ENCODE results near the gene BTBD18.

BTBD18 gene

DNA sequence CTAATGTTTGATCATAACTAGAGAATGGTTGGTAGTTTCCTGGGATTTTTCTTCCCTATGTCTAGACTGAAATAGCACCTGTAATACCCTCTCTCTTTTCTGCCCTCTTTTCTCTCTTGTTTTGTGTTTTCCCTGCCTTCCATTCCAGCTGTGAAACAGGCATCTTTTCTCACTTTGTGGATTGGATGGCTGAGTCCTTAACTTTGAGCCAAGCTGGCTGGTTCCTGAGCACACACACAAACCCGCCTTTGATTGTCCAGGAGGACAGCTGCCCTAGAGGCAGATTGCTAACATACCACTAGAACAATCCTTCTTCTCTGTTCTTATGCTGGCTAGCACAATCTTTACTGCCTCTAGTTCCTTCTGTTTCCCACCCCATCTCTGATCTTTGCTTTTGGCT lies 27.7 kb upstream of the BTBD18 start:
- no peak for DNase-seq (ENCODE audit: extremely low spot score)
- no peak for TF ChIP-seq ELF4 (IDR thresholded peaks at IDR 0.05)
- TF ChIP-seq SP1 (IDR thresholded peaks at IDR 0.05), result no peak
- POLR2A ChIA-PET, result interaction anchor here (1.0 to 5.0 kb wide), 3 partner anchors 17 to 113 kb away, joined by 3 to 28 read pairs (median 8); partner anchors contain the start of genes CTNND1 and SELENOH
- CTCF ChIA-PET, result interaction anchor here (1.6 kb wide), 1 partner anchor 21 kb away, joined by 6 read pairs; no protein-coding TSS in a partner anchor

DNA sequence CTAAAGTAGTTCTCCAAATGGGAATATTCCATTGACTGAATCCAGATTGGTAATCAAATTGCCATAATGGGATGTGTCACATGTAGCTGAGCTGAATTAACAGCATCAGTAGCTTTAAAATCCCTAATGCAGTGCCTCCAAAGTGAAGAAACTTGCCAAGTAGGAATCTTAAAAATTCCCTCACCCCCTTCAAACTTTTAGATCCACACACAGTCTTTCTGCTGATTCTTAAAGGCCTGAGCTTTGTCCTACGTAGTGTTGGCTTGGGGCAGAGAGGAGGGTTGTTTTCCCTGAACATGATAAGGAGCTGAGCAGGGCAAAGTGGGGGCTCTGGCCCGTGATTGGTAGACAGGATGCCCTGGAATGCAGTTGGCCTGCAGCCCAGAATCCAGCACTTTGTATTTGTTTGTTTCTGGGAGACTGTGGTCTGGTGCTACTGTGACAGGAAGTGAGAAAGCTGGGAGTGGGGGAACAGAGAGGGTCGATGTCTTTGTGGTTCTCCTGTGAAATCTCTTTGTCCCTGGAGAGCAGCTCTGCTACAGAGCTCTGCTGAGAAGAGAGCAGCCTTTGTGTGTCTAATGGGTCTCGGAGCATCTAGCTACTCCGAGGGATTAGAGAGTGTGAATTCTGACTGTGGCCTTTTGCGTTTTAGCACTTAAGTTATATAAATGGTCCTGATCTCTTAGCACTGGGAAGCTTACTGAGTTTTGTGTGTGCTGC lies 26.9 kb upstream of the BTBD18 start:
- DNase-seq (ENCODE audit: extremely low spot score), result peak; percentile 72
- CTCF ChIA-PET, result interaction anchor here (0.8 to 1.0 kb wide), 3 partner anchors 14 to 203 kb away, joined by 5 to 7 read pairs (median 7); no protein-coding TSS in a partner anchor

DNA sequence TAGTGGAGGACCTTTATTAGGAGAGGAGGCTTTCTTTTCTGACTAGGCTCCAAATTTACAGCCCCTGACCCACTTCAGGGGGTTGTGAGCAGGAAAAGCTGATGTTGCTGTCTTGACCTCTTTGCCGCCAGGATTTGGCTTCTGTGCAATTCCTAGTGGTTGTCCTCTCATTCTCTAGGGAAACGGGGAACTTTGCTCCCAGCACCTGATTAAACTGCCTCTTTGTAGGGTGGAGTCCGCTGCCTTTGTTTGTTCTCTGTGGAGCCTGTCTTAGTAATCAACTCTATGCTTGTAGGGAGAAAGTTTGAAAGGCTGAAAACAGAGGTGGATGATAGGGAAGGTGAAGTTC lies 26.3 kb upstream of the BTBD18 start:
- DNase-seq (ENCODE audit: extremely low spot score), result no peak
- CTCF ChIA-PET, result interaction anchor here (0.8 to 1.0 kb wide), 2 partner anchors 13 to 203 kb away, joined by 5 to 7 read pairs; no protein-coding TSS in a partner anchor
- TF ChIP-seq HDGF (IDR thresholded peaks at IDR 0.05; ENCODE audit: borderline replicate concordance) (no peak), ZNF384 (IDR thresholded peaks at IDR 0.05) (no peak), FOXK2 (IDR thresholded peaks at IDR 0.05) (no peak), NFRKB (IDR thresholded peaks at IDR 0.05) (no peak), TARDBP (IDR thresholded peaks at IDR 0.05) (no peak), FOXM1 (IDR thresholded peaks at IDR 0.05; ENCODE audit: borderline replicate concordance) (no peak), CTBP1 (IDR thresholded peaks at IDR 0.05; ENCODE audit: borderline replicate concordance) (no peak), FOXA1 (IDR thresholded peaks at IDR 0.05) (no peak), ELF4 (IDR thresholded peaks at IDR 0.05) (no peak), L3MBTL2 (conservative IDR thresholded peaks at IDR 0.05) (no peak)
- TF ChIP-seq, protein P1, sequence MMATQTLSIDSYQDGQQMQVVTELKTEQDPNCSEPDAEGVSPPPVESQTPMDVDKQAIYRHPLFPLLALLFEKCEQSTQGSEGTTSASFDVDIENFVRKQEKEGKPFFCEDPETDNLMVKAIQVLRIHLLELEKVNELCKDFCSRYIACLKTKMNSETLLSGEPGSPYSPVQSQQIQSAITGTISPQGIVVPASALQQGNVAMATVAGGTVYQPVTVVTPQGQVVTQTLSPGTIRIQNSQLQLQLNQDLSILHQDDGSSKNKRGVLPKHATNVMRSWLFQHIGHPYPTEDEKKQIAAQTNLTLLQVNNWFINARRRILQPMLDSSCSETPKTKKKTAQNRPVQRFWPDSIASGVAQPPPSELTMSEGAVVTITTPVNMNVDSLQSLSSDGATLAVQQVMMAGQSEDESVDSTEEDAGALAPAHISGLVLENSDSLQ (IDR thresholded peaks at IDR 0.05), result no peak

More for the DNA sequence above, 26.9 kb upstream of the BTBD18 start:
- no peak for TF ChIP-seq ARNT (IDR thresholded peaks at IDR 0.05)
- TF ChIP-seq ELF4 (IDR thresholded peaks at IDR 0.05), result no peak
- TF ChIP-seq LEF1 (IDR thresholded peaks at IDR 0.05; ENCODE audit: borderline replicate concordance), result no peak
- no peak for TF ChIP-seq SP1 (IDR thresholded peaks at IDR 0.05)
- TF ChIP-seq BHLHE40 (IDR thresholded peaks at IDR 0.05; ENCODE audit: borderline replicate concordance), result no peak
- no peak for TF ChIP-seq CTBP1 (IDR thresholded peaks at IDR 0.05; ENCODE audit: borderline replicate concordance)
- no peak for TF ChIP-seq TARDBP (IDR thresholded peaks at IDR 0.05)
- TF ChIP-seq FOXM1 (IDR thresholded peaks at IDR 0.05; ENCODE audit: borderline replicate concordance), result no peak
- TF ChIP-seq FOXA1 (IDR thresholded peaks at IDR 0.05), result no peak
- TF ChIP-seq SUZ12 (IDR thresholded peaks at IDR 0.05), result no peak
- no peak for TF ChIP-seq ZNF384 (IDR thresholded peaks at IDR 0.05)
- TF ChIP-seq L3MBTL2 (conservative IDR thresholded peaks at IDR 0.05), result no peak
- POLR2A ChIA-PET, result interaction anchor here (1.0 to 5.0 kb wide), 5 partner anchors 14 to 112 kb away, joined by 3 to 28 read pairs (median 4); partner anchors contain the start of genes CTNND1 and SELENOH

DNA sequence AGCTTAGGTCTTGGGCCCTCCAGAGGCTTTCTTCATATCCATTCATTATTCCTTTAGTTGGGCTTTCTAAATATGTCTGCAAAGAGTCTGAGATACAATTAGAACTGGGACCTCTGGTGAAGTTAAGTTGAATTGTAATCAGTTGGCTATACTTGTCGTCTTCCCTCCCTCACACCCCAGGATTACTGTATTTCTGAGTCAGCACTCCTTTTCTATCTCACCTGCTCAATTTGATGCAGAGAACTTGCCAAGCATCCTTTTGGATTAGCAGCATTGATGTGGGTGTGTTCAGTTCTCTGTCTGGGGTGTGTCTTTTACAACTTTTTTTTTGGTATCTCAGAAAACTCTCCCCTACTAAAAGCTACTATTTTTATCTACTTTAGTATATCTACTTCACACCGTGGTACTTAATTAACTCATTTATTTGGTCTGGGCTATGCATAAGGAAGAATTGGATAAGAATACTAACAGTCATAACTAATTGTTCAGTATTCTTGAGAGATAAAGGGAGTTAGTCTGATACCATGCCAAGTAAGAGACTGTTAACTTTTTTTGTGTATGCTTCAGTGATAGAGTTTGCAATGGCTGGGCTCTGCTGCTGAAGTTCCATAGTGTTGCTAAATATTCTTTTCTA lies 25.1 kb upstream of the BTBD18 start:
- DNase-seq (ENCODE audit: extremely low spot score), result no peak
- TF ChIP-seq L3MBTL2 (conservative IDR thresholded peaks at IDR 0.05) (no peak), ELF4 (IDR thresholded peaks at IDR 0.05) (no peak), LEF1 (IDR thresholded peaks at IDR 0.05; ENCODE audit: borderline replicate concordance) (no peak), SP1 (IDR thresholded peaks at IDR 0.05) (no peak), FOXM1 (IDR thresholded peaks at IDR 0.05; ENCODE audit: borderline replicate concordance) (no peak), HDGF (IDR thresholded peaks at IDR 0.05; ENCODE audit: borderline replicate concordance) (no peak), ARNT (IDR thresholded peaks at IDR 0.05) (no peak), FOXA1 (IDR thresholded peaks at IDR 0.05) (no peak), CTBP1 (IDR thresholded peaks at IDR 0.05; ENCODE audit: borderline replicate concordance) (no peak), BHLHE40 (IDR thresholded peaks at IDR 0.05; ENCODE audit: borderline replicate concordance) (no peak), ZNF384 (IDR thresholded peaks at IDR 0.05) (no peak), TARDBP (IDR thresholded peaks at IDR 0.05) (no peak), SUZ12 (IDR thresholded peaks at IDR 0.05) (no peak), NFRKB (IDR thresholded peaks at IDR 0.05) (no peak), FOXK2 (IDR thresholded peaks at IDR 0.05) (no peak)
- TF ChIP-seq, protein P1 (IDR thresholded peaks at IDR 0.05), result no peak
- ChIA-PET CTCF (interaction anchor here (2.3 kb wide), 1 partner anchor 24 kb away, joined by 10 read pairs; no protein-coding TSS in a partner anchor), POLR2A (interaction anchor here (5.0 kb wide), 1 partner anchor 15 kb away, joined by 28 read pairs; the partner anchor contains the start of gene CTNND1)

More for the DNA sequence above, 26.3 kb upstream of the BTBD18 start:
- POLR2A ChIA-PET, result interaction anchor here (1.5 to 5.0 kb wide), 4 partner anchors 13 to 36 kb away, joined by 4 to 28 read pairs (median 6); partner anchors contain the start of genes CTNND1 and SELENOH

DNA sequence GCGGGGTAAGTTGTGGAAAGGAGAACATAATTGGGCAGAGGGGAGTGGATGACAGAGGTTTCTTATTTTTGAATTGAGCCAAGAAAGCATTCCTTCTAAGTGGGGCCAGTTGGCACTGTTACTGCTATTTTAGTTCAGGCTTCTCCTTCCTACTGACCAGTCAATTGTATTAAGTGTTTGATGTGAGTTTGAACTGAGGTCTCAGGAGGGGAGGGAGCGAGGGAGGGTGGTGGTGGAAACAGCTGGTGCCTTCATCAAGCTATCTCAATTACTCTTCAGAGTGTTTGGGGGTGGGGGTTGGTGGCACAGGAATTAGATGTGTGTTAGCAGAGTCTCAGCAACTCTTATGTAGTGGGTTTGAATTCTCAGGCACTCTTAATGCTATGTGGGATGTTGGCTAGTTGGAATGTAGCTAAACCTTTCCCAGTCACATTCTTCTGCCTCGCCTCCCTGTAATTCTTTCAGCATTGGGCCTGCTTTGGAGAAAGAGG lies 24.5 kb upstream of the BTBD18 start:
- ChIA-PET CTCF (interaction anchor here (2.3 kb wide), 1 partner anchor 24 kb away, joined by 10 read pairs; no protein-coding TSS in a partner anchor), POLR2A (interaction anchor here (5.0 kb wide), 1 partner anchor 14 kb away, joined by 28 read pairs; the partner anchor contains the start of gene CTNND1)
- no peak for DNase-seq (ENCODE audit: extremely low spot score)
- TF ChIP-seq BHLHE40 (IDR thresholded peaks at IDR 0.05; ENCODE audit: borderline replicate concordance), result no peak
- no peak for TF ChIP-seq LEF1 (IDR thresholded peaks at IDR 0.05; ENCODE audit: borderline replicate concordance)
- TF ChIP-seq ARNT (IDR thresholded peaks at IDR 0.05), result no peak
- no peak for TF ChIP-seq ZNF384 (IDR thresholded peaks at IDR 0.05)
- TF ChIP-seq L3MBTL2 (conservative IDR thresholded peaks at IDR 0.05), result no peak
- no peak for TF ChIP-seq ELF4 (IDR thresholded peaks at IDR 0.05)
- TF ChIP-seq TARDBP (IDR thresholded peaks at IDR 0.05), result no peak
- no peak for TF ChIP-seq SUZ12 (IDR thresholded peaks at IDR 0.05)
- no peak for TF ChIP-seq FOXM1 (IDR thresholded peaks at IDR 0.05; ENCODE audit: borderline replicate concordance)
- TF ChIP-seq FOXK2 (IDR thresholded peaks at IDR 0.05), result no peak
- no peak for TF ChIP-seq HDGF (IDR thresholded peaks at IDR 0.05; ENCODE audit: borderline replicate concordance)
- no peak for TF ChIP-seq NFRKB (IDR thresholded peaks at IDR 0.05)

DNA sequence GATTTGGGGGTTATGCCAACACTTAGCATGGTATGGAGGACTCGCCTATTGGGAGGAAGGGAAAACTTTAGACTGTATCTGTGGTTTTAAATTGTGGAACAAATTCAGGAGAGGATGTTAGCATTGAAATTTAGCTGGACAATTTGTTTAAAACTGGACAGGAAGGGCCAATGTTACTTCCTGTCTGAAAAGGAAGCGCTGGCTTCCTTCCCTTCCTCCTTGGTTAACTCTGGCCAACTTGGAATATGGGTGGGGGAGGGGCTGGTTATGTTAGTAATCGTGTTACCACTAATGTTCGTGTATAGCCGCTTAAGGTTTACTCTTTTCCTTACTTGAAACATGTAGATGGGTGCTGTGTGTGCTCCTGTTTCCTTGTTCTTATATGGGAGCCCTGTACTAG lies 23.9 kb upstream of the BTBD18 start:
- POLR2A ChIA-PET, result no interaction called here
- CTCF ChIA-PET, result interaction anchor here (2.3 kb wide), 1 partner anchor 25 kb away, joined by 10 read pairs; no protein-coding TSS in a partner anchor
- DNase-seq (ENCODE audit: extremely low spot score), result no peak

More for the DNA sequence above, 23.9 kb upstream of the BTBD18 start:
- TF ChIP-seq NFRKB (IDR thresholded peaks at IDR 0.05), result no peak
- no peak for TF ChIP-seq ELF4 (IDR thresholded peaks at IDR 0.05)
- TF ChIP-seq FOXA1 (IDR thresholded peaks at IDR 0.05), result no peak
- TF ChIP-seq BHLHE40 (IDR thresholded peaks at IDR 0.05; ENCODE audit: borderline replicate concordance), result no peak
- TF ChIP-seq TARDBP (IDR thresholded peaks at IDR 0.05), result no peak
- no peak for TF ChIP-seq L3MBTL2 (conservative IDR thresholded peaks at IDR 0.05)
- TF ChIP-seq, protein P1 (IDR thresholded peaks at IDR 0.05), result no peak
- no peak for TF ChIP-seq ARNT (IDR thresholded peaks at IDR 0.05)
- no peak for TF ChIP-seq LEF1 (IDR thresholded peaks at IDR 0.05; ENCODE audit: borderline replicate concordance)
- no peak for TF ChIP-seq FOXM1 (IDR thresholded peaks at IDR 0.05; ENCODE audit: borderline replicate concordance)

Data from HEK293T (cell line).